ACHN (cell line): ENCODE results near the gene TMEM164.

ENCODE experiments used
- DNase-seq: peaks from one replicate; pipeline ENCODE4 v3.0.0-alpha.2; 2015
- in situ Hi-C: cut with HindIII; loops from 2 replicates; pipeline ENCODE4 v1.10.0; 2017; ENCODE audit warnings: low sequenced_read_pairs, low pct_ligation_motif_present, low pct_unique_long_range_greater_than_20kb

TMEM164 gene

DNA sequence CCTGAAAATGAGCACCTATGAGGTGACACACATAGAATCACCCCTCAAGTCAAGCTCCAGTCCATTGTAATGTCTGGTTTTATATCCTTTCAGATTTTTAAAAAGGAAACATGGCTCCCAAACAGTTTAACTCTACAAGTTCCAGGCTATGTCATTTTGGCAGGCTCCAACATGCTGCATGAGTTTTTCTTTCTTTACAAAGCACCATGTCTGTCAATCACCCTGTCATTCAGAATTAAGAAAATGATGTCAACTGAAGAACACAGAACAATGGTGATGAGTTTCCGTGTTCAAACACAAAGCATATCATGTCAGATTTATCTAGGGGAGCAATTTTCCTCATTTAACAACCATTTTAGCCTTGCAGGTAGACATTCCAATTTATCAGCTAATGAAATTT is 208.4 kb downstream of the TMEM164 start:
- in situ Hi-C loops: no loop called here

GRCh38 chrX:110212299-110212698 is 209.4 kb downstream of the TMEM164 start:
- no peak for DNase-seq
- in situ Hi-C loops: no loop called here

More for the DNA sequence above, 208.4 kb downstream of the TMEM164 start:
- no peak for DNase-seq

- no peak for DNase-seq
- in situ Hi-C loops: no loop called here
These were observed 210.3 kb downstream of the TMEM164 start for GRCh38 chrX:110213183-110213582.

DNA sequence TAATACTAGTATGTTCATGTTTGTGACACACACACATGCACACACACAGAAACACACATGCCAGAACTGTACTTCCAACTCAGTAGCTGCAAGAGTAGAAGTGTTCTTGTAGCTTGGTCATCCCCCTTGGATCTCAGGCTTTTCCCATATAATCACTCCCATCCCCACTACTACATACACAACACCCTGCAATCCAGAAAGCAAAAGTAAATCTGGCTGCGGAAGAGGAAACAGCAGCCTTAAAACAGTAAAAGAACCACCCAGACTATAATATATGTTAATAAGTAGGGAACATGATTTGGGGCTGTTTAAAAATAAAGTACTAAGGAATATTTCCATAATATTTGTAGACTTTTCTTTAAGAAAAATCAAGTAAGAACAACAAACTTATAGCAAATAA is 211.8 kb downstream of the TMEM164 start:
- in situ Hi-C loops: no loop called here
- no peak for DNase-seq

GRCh38 chrX:110215411-110215810 is 212.5 kb downstream of the TMEM164 start:
- in situ Hi-C loops: no loop called here
- no peak for DNase-seq

GRCh38 chrX:110216027-110216426 is 213.1 kb downstream of the TMEM164 start:
- in situ Hi-C loops: no loop called here

DNA sequence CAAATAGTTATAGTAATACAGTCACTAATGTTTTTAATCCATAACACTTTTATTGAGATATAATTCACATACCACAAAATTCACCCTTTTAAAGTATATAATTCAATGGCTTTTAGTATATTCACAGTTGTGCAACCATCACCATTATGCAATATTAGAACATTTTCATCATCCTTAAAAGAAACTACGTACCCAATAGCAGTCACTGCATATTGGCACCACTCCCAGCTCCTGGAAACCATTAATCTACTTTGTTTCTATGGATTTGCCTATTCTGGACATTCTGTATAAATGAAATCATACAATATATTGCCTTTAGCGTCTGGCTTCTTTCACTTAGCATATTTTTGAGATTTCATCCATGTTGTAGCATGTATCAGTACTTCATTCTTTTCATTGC is 215.7 kb downstream of the TMEM164 start:
- in situ Hi-C loops: no loop called here
- no peak for DNase-seq

More at GRCh38 chrX:110216027-110216426, 213.1 kb downstream of the TMEM164 start:
- DNase-seq: peak; percentile 81

DNA sequence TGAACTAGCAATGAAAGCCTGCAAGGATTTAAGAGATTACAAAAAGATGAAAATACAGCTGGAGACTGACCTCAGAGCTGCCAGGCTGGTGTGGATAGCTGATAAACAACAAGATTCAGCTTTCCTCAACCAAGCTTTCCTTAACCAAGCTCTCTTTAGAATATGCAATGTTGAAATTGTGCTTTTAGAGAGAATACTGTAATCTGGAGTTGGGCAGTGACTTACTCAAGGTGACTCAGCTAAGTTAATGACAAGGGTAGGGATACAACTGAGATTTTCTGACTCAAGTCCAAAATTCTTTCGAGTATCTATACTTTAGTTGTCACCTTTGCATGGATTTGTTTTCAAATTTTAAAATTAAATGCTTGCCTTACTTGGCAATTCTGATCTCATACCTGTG is 217.0 kb downstream of the TMEM164 start:
- in situ Hi-C loops: no loop called here
- peak; percentile 32 for DNase-seq

DNA sequence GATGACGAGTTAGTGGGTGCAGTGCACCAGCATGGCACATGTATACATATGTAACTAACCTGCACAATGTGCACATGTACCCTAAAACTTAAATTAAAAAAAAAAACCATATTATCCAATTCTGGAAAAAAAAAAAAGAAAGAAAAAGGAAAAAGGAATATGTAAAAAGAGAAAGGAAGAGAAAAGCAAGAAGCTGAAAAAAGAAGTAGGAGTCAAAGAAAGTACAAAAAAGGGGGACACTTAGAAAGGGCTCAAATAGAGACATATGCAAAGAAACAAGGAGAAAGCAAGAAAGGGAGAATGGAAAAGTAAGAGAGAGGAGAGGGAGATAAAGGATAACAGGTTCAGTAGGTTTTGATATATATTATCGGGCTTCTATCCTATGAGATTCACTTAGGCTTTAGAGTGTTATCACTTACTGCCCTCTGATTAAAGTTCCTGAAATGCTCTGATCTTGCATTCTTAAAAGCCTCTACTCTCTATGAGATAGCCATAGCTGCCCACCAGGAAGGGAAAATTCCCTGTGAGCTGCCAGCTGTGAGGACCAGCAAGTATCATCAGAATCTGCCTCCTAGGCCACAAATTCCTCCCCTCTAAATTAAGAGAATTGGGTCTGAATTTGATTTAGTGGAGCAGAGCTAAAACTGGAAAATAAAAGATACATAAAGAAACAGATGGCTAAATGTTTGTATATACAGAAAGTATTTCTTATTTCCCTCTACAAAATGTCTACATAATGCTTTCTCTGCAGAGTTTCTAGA is 219.8 kb downstream of the TMEM164 start:
- in situ Hi-C loops: no loop called here
- no peak for DNase-seq

- in situ Hi-C loops: no loop called here
- DNase-seq: no peak
These were observed 222.2 kb downstream of the TMEM164 start for GRCh38 chrX:110224926-110225617.

- no peak for DNase-seq
- in situ Hi-C loops: no loop called here
These were observed 224.0 kb downstream of the TMEM164 start for GRCh38 chrX:110226931-110227330.
